ENCODE results near the gene PARP3. TPM values are rescaled to one million over a fixed set of nuclear protein-coding genes. Genes with fewer than 3 reads are reported as not detected.
A peak's percentile ranks its signal among the peaks of the same experiment; 100 is the strongest.

The PARP3 gene
- total and polyA plus RNA-seq, 2 of the 8 experiments (the other 6 are each of a cell fraction or from before 2014, with no cell fraction given) = 1.3 to 1.6 TPM

DNA sequence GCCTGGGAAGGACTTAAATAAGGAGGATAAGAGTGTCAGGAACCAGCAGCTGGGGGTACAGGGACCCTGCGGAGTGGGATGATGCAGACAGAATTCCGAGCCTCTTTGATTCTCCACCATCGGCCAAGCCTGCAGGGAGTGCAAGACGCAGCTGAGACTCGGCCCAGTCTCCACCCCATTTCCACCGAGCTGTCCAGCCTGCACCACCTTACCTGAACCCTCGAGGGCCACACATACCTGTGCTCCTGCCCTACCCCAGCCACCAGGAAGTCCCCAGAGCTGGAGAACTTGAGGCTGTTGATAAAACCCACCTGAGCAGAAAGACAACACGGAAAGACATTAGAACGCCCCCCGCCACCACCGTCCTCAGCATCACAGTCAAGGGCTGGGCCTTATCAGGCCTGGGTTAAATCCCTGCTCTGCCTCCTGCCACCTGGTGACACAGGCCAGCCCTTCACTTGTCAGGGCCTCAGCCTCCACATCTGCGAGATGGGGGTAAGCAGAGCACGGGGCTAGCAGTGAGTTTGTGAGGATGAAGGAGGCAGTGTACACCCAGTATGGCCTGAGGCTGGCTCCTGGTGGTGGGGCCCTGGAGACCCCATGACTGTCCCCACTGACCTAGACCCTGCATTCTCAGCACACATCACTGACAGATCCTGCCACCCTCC is 8.6 kb upstream of the PARP3 start:
- no peaks in the 10 kb centered on the region for H3K27me3 ChIP-seq (replicated peaks in 1 of 4; ENCODE audit: control insufficient read depth in 3 of 4, extremely low read depth in 1 of 4, insufficient read depth in 3 of 4, low read length in 3 of 4)
- H3K14ac ChIP-seq (ENCODE audit: insufficient read length) = no peak overlapping the region
- H4K91ac ChIP-seq (replicated peaks; ENCODE audit: insufficient read length, low read length) = no peak overlapping the region
- FAIRE-seq (no peak), DNase-seq (ENCODE audit: low read depth in 1 of 2, low spot score in 2 of 2) (peak in 1 of 2 experiments; percentile 20)
- H3K79me2 ChIP-seq (ENCODE audit: control insufficient read depth in 1 of 2, insufficient read depth in 2 of 2, low read length in 2 of 2) = peaks cover 0 to 3% of the 10 kb centered on the region in 2 experiments; a peak in 2 of 4 replicates
- H2BK15ac ChIP-seq (ENCODE audit: low read length) = no peak overlapping the region
- no peak overlapping the region for H2BK12ac ChIP-seq (ENCODE audit: low read depth, low read length)
- TF ChIP-seq SIX5 (IDR thresholded peaks at IDR 0.05; ENCODE audit: low read depth, low read length) = no peak
- TF ChIP-seq RXRA (IDR thresholded peaks at IDR 0.05; ENCODE audit: insufficient read depth, low read depth, low read length) = no peak
- no peak for TF ChIP-seq CBX8 (IDR thresholded peaks at IDR 0.05; ENCODE audit: borderline replicate concordance, low read depth, low read length)
- TF ChIP-seq KDM5A (IDR thresholded peaks at IDR 0.05; ENCODE audit: low read length) = no peak
- TF ChIP-seq POU5F1 (IDR thresholded peaks at IDR 0.05; ENCODE audit: low read depth, low read length) = no peak
- TF ChIP-seq PHF8 (conservative IDR thresholded peaks at IDR 0.05; ENCODE audit: low read depth, low read length) = no peak
- TF ChIP-seq CHD2 (IDR thresholded peaks at IDR 0.05; ENCODE audit: low read length) = no peak
- no peak for TF ChIP-seq CBX5 (IDR thresholded peaks at IDR 0.05; ENCODE audit: low read depth, low read length)
- H3K18ac ChIP-seq (ENCODE audit: extremely low read depth, low read length) = no peak overlapping the region
- no peak overlapping the region for H3K4me3 ChIP-seq (ENCODE audit: extremely low read depth in 1 of 4, insufficient read depth in 2 of 4, low read depth in 3 of 4, low read length in 4 of 4)
- H3K23ac ChIP-seq (ENCODE audit: insufficient read length) = no peak overlapping the region
- H4K5ac ChIP-seq (ENCODE audit: insufficient read length, low read depth, low read length) = no peak overlapping the region
- H3K4me2 ChIP-seq (ENCODE audit: insufficient read depth in 1 of 2, low read depth in 2 of 2, low read length in 2 of 2) = no peak overlapping the region
- no peak overlapping the region for H3K4ac ChIP-seq (replicated peaks; ENCODE audit: insufficient read length, low read depth, low read length)
- no peak overlapping the region for H3K27ac ChIP-seq (ENCODE audit: low read depth, low read length)
- H2AFZ ChIP-seq (ENCODE audit: low read length) = no peak overlapping the region
- no peak overlapping the region for H2BK120ac ChIP-seq (replicated peaks; ENCODE audit: low read depth, low read length)
- 93% methylated on average over 11 of the region's 13 CpGs; no CpG with 5 or more reads in 1 of the 2 experiments for WGBS, 2 experiments (ENCODE audit: extremely low coverage in 1 of 2, insufficient coverage in 1 of 2, insufficient read length in 1 of 2, insufficient replicate concordance in 2 of 2, low coverage in 1 of 2, low lambda C conversion rate in 2 of 2, missing lambda C conversion rate in 1 of 2)
- peaks cover 26 to 47% (median 43%) of the 10 kb centered on the region in 4 experiments for H3K36me3 ChIP-seq (ENCODE audit: control insufficient read depth in 2 of 4, insufficient read depth in 4 of 4, low read length in 3 of 4)
- no peaks in the 10 kb centered on the region for H3K23me2 ChIP-seq (ENCODE audit: low read depth, low read length)
- peaks cover 2% of the 10 kb centered on the region for H3K79me1 ChIP-seq (ENCODE audit: low read depth, low read length)
- no peak overlapping the region for H2BK5ac ChIP-seq (ENCODE audit: low read depth, low read length)
- POLR2A ChIA-PET (ENCODE audit: partially characterized antibody) = interaction anchor here (0.6 to 1.6 kb wide), 3 partner anchors 8 to 137 kb away, joined by 3 to 9 read pairs (median 3); partner anchors contain the start of genes PARP3 and RRP9
- peaks cover 0 to 23% of the 10 kb centered on the region in 2 experiments for H4K20me1 ChIP-seq (replicated peaks in 1 of 2; ENCODE audit: control insufficient read depth in 1 of 2, insufficient read depth in 2 of 2, low read length in 2 of 2)
- no peaks in the 10 kb centered on the region for H3K4me1 ChIP-seq (replicated peaks in 1 of 4; ENCODE audit: control insufficient read depth in 3 of 4, insufficient read depth in 4 of 4, low read length in 3 of 4)
- H2AK5ac ChIP-seq (ENCODE audit: low read depth, low read length) = no peak overlapping the region
- H3K9ac ChIP-seq (replicated peaks in 1 of 4; ENCODE audit: extremely low read depth in 1 of 4, low read depth in 3 of 4, low read length in 3 of 4) = no peak overlapping the region
- H3K9me3 ChIP-seq (ENCODE audit: insufficient read depth in 2 of 2, low read depth in 1 of 2, low read length in 1 of 2) = no peaks in the 10 kb centered on the region
- CTCF ChIA-PET (ENCODE audit: partially characterized antibody) = interaction anchor here (1.0 to 1.8 kb wide), 6 partner anchors 8 to 113 kb away, joined by 3 to 8 read pairs (median 4); partner anchors contain the start of gene RRP9
- H4K8ac ChIP-seq (ENCODE audit: extremely low read depth, insufficient read depth, low read length) = 0 out of 2 replicates have a peak overlapping the region, but pooled peaks have one; percentile 2
- no peak overlapping the region for H2BK20ac ChIP-seq (ENCODE audit: low read length)
- no peak overlapping the region for H3K56ac ChIP-seq (replicated peaks; ENCODE audit: insufficient read length, low read depth, low read length)
